ENCODE results near the gene ZNF280B. TPM values are rescaled to one million over a fixed set of nuclear protein-coding genes. Genes with fewer than 3 reads are reported as not detected.

Gene ZNF280B
- total and polyA plus RNA-seq, 2 experiments from 2014 or later = 5.5 to 6.7 TPM

DNA sequence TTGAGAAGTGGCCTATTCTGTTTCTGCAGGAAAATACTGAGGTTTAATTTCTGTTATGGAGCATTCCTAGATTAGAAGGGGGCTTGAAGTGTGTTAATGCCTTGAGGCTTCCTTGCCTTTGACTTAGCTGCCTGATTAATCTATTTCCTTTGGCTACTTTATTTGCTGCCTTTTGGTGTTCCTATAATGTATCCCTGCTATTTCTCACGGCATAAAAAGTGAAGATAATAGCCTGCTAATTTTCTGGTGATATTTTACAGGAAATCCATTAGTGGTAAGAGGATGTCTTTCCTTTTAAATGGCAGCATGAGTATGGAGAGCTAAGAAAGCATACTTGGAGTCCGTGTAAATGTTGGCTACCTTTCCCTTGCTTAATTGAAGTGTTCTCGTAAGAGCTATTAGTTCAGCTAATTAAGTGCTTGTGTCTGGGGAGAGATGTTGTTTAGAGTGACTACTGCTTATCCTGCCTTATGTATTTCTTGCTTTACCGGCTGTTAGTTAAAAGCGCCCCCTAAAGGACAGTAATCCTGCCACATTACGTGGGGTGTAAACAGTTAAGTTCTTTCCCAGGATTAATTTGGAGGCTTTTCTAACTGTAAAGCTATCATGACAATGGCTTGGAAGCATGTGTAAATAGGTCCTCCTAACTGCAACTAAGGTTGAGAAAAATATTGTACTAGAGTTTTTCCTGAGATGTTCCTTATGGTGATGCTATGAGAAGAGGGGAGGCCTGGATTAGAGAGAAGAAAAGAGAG, 45.6 kb downstream of the ZNF280B start:
- Histone ChIP-seq H3K79me2 (replicated peaks; ENCODE audit: insufficient read depth) (no peaks in the 10 kb centered on the region), H3K27me3 (ENCODE audit: insufficient read depth) (peaks cover 100% of the 10 kb centered on the region), H4K20me1 (replicated peaks; ENCODE audit: insufficient read depth) (0 out of 2 replicates have a peak, but pooled peaks cover 2% of the 10 kb centered on the region), H3K36me3 (ENCODE audit: insufficient read depth) (0 out of 2 replicates have a peak, but pooled peaks cover 3% of the 10 kb centered on the region), H3K9me2 (ENCODE audit: insufficient read depth) (no peaks in the 10 kb centered on the region), H3K4me3 (no peak overlapping the region), H3K4me1 (ENCODE audit: insufficient read depth) (no peaks in the 10 kb centered on the region), H2AFZ (no peak overlapping the region), H3K4me2 (no peak overlapping the region), H3K27ac (ENCODE audit: low read depth) (no peak overlapping the region), H3F3A (replicated peaks; ENCODE audit: low read depth) (no peaks in the 10 kb centered on the region)
- no peak overlapping the region for H3K27ac Mint-ChIP-seq
- no peaks in the 10 kb centered on the region; the same call in 2 of the 3 replicates for H3K4me1 Mint-ChIP-seq
- peaks cover 22% of the 10 kb centered on the region for H3K36me3 Mint-ChIP-seq (ENCODE audit: low read depth)
- DNase-seq (ENCODE audit: low spot score) (peak; percentile 40), ATAC-seq (peak; percentile 34; the same call in 1 of the 3 replicates)
- H3K9me3 Mint-ChIP-seq = peaks cover 40% of the 10 kb centered on the region
- TF ChIP-seq, protein P1, sequence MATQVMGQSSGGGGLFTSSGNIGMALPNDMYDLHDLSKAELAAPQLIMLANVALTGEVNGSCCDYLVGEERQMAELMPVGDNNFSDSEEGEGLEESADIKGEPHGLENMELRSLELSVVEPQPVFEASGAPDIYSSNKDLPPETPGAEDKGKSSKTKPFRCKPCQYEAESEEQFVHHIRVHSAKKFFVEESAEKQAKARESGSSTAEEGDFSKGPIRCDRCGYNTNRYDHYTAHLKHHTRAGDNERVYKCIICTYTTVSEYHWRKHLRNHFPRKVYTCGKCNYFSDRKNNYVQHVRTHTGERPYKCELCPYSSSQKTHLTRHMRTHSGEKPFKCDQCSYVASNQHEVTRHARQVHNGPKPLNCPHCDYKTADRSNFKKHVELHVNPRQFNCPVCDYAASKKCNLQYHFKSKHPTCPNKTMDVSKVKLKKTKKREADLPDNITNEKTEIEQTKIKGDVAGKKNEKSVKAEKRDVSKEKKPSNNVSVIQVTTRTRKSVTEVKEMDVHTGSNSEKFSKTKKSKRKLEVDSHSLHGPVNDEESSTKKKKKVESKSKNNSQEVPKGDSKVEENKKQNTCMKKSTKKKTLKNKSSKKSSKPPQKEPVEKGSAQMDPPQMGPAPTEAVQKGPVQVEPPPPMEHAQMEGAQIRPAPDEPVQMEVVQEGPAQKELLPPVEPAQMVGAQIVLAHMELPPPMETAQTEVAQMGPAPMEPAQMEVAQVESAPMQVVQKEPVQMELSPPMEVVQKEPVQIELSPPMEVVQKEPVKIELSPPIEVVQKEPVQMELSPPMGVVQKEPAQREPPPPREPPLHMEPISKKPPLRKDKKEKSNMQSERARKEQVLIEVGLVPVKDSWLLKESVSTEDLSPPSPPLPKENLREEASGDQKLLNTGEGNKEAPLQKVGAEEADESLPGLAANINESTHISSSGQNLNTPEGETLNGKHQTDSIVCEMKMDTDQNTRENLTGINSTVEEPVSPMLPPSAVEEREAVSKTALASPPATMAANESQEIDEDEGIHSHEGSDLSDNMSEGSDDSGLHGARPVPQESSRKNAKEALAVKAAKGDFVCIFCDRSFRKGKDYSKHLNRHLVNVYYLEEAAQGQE (IDR thresholded peaks at IDR 0.05; ENCODE audit: unreplicated experiment) = no peak
- TF ChIP-seq, protein P2, sequence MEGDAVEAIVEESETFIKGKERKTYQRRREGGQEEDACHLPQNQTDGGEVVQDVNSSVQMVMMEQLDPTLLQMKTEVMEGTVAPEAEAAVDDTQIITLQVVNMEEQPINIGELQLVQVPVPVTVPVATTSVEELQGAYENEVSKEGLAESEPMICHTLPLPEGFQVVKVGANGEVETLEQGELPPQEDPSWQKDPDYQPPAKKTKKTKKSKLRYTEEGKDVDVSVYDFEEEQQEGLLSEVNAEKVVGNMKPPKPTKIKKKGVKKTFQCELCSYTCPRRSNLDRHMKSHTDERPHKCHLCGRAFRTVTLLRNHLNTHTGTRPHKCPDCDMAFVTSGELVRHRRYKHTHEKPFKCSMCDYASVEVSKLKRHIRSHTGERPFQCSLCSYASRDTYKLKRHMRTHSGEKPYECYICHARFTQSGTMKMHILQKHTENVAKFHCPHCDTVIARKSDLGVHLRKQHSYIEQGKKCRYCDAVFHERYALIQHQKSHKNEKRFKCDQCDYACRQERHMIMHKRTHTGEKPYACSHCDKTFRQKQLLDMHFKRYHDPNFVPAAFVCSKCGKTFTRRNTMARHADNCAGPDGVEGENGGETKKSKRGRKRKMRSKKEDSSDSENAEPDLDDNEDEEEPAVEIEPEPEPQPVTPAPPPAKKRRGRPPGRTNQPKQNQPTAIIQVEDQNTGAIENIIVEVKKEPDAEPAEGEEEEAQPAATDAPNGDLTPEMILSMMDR (conservative IDR thresholded peaks at IDR 0.05; ENCODE audit: low read depth in 2 of 2) = peak; percentile 40 to 63
- no peak overlapping the region for H3K4me3 Mint-ChIP-seq
- H3K27me3 Mint-ChIP-seq (ENCODE audit: insufficient read depth, low read depth, poor library complexity) = peaks cover 82% of the 10 kb centered on the region

DNA sequence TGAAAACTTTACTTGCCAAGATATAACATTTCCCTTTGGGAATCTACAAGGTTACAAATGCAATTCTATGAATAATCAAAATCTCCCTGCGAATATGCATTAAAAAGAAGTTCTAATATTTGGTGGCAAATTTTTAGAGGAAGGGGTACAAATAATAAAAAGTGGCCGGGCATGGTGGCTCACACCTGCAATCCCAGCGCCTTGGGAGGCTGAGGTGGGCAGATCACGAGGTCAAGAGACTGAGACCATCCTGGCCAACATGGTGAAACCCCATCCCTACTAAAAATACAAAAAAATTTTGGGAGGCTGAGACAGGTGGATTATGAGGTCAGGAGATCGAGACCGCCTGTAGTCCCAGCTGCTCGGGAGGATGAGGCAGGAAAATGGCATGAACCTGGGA, 47.0 kb downstream of the ZNF280B start:
- TF ChIP-seq, protein P1 (IDR thresholded peaks at IDR 0.05; ENCODE audit: unreplicated experiment) = no peak
- TF ChIP-seq STAT1 (IDR thresholded peaks at IDR 0.05; ENCODE audit: unreplicated experiment) = no peak
- TF ChIP-seq, protein P2 (conservative IDR thresholded peaks at IDR 0.05; ENCODE audit: low read depth in 2 of 2) = no peak
- Mint-ChIP-seq H3K9me3 (peaks cover 44% of the 10 kb centered on the region), H3K27me3 (ENCODE audit: insufficient read depth, low read depth, poor library complexity) (peaks cover 84% of the 10 kb centered on the region), H3K27ac (no peak overlapping the region), H3K4me3 (no peak overlapping the region), H3K4me1 (no peaks in the 10 kb centered on the region; the same call in 2 of the 3 replicates), H3K36me3 (ENCODE audit: low read depth) (peaks cover 26% of the 10 kb centered on the region)
- H3K4me2 ChIP-seq = no peak overlapping the region
- H3K27me3 ChIP-seq (ENCODE audit: insufficient read depth) = peaks cover 100% of the 10 kb centered on the region
- no peak overlapping the region for H3K27ac ChIP-seq (ENCODE audit: low read depth)
- H4K20me1 ChIP-seq (replicated peaks; ENCODE audit: insufficient read depth) = 0 out of 2 replicates have a peak, but pooled peaks cover 2% of the 10 kb centered on the region
- H3K4me3 ChIP-seq = no peak overlapping the region
- H2AFZ ChIP-seq = no peak overlapping the region
- no peak for DNase-seq (ENCODE audit: low spot score)
- no peaks in the 10 kb centered on the region for H3F3A ChIP-seq (replicated peaks; ENCODE audit: low read depth)
- no peaks in the 10 kb centered on the region for H3K4me1 ChIP-seq (ENCODE audit: insufficient read depth)
- H3K36me3 ChIP-seq (ENCODE audit: insufficient read depth) = no peaks in the 10 kb centered on the region
- no peaks in the 10 kb centered on the region for H3K9me2 ChIP-seq (ENCODE audit: insufficient read depth)
- no peaks in the 10 kb centered on the region for H3K79me2 ChIP-seq (replicated peaks; ENCODE audit: insufficient read depth)
- no peak for ATAC-seq

Data from GM23338 (cell line).